ENCODE results near the gene TECPR2.

DNA sequence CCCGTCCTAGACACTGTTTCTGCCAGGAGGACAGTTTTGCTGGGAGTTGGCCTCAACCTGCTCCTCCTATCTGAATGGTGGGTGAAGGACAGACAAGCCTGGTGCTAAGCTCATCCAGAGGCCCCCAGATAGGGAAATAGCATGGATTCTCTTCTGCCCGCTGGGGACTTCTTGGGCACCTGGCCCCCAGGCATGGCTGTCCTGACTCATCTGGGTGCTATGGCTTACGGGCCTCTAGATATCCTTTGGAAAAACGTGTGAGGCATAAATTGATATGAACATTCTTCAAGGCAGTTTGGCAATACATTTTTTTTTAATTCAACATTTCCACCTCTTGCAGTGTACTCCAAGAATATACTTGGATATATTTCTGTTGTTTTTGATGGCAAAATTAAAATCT, 8.6 kb downstream of the TECPR2 start:
- TF ChIP-seq CTCF (optimal IDR thresholded peaks at IDR 0.05 in 1 of 3, IDR thresholded peaks at IDR 0.05 in 1 of 3, conservative IDR thresholded peaks at IDR 0.05 in 1 of 3; ENCODE audit: extremely low read depth in 1 of 3, insufficient read depth in 2 of 3, low read length in 3 of 3) (no peak), EZH2 (IDR thresholded peaks at IDR 0.05; ENCODE audit: low read length) (no peak)
